Nephron (organoid): Measurements from ENCODE around the gene NPDC1.
"Not testable (repeated sequence)": the region's sequence is repeated elsewhere in the genome, so short reads cannot be mapped to it uniquely, and the experiment has no call there.

Source experiments
- H3K27ac Mint-ChIP-seq, 3 experiments: 2 replicates each; pipeline ENCODE4 v1.8.0; 2020; ENCODE audit warnings: mixed read lengths in 3 of 3, mild to moderate bottlenecking in 2 of 3, moderate library complexity in 1 of 3
- H3K27me3 Mint-ChIP-seq: 2 replicates; pipeline ENCODE4 v1.8.0; 2021; ENCODE audit warnings: low read depth, mild to moderate bottlenecking, moderate library complexity, mixed read lengths
- H3K36me3 Mint-ChIP-seq: 2 replicates; pipeline ENCODE4 v1.8.0; 2020; ENCODE audit warnings: low read depth, mixed read lengths
- H3K4me1 Mint-ChIP-seq: 2 replicates; pipeline ENCODE4 v1.8.0; 2020; ENCODE audit warnings: mixed read lengths
- H3K4me3 Mint-ChIP-seq, 3 experiments: 2 replicates each; pipeline ENCODE4 v1.8.0; 2020; ENCODE audit warnings: mild to moderate bottlenecking in 3 of 3, mixed read lengths in 3 of 3, moderate library complexity in 2 of 3
- H3K9me3 Mint-ChIP-seq: 2 replicates; pipeline ENCODE4 v1.8.0; 2020; ENCODE audit warnings: mixed read lengths
- TF ChIP-seq, protein P1 (sequence below), 3 experiments: fragments of 200-600 bp; sonication (generic); IDR thresholded peaks; one replicate each; pipeline ENCODE4 v1.5.0; 2021; ENCODE audit warnings: antibody characterized with exemption in 3 of 3; ENCODE audit not compliant: unreplicated experiment in 3 of 3

Gene NPDC1

DNA sequence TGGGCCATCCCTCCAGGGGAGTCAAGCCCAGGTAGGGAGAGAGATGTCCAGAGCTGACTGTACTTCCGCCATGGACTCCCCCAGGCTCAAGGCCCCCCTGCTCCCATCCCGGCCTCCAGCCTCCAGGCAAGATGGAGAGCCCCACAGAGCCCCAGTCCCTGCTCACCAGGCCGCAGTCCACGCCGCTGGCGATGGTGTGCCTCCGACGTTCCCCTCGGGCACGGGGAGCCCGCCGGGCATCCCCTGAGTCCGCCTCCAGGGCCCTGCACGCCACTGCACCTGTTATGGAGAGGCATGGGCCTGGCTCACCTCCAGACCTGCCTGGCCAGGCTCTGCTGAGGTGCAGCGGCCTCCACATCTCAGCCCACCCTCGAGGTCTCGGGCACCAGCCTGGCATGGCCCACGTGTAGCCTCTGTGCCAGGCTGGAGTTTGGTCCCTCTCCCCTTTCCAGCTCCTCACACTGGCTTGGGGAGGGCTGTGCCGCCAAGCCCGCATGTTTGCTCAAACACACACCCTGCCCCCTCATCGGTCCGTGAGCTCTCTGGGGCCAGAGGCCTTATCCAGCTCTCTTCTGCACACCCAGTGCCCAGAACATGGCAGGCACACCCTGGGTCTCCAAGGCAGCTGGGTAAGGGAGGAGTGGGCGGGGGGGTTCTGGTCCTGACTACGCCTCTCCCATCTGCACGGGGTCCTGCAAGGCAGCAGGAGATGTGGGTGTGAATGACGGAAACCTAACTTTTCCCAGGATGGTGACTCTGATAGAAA lies 20.3 kb upstream of the NPDC1 start:
- no peak overlapping the region for H3K27ac Mint-ChIP-seq
- TF ChIP-seq, protein P1, sequence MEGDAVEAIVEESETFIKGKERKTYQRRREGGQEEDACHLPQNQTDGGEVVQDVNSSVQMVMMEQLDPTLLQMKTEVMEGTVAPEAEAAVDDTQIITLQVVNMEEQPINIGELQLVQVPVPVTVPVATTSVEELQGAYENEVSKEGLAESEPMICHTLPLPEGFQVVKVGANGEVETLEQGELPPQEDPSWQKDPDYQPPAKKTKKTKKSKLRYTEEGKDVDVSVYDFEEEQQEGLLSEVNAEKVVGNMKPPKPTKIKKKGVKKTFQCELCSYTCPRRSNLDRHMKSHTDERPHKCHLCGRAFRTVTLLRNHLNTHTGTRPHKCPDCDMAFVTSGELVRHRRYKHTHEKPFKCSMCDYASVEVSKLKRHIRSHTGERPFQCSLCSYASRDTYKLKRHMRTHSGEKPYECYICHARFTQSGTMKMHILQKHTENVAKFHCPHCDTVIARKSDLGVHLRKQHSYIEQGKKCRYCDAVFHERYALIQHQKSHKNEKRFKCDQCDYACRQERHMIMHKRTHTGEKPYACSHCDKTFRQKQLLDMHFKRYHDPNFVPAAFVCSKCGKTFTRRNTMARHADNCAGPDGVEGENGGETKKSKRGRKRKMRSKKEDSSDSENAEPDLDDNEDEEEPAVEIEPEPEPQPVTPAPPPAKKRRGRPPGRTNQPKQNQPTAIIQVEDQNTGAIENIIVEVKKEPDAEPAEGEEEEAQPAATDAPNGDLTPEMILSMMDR (IDR thresholded peaks at IDR 0.05; ENCODE audit: unreplicated experiment in 3 of 3): no peak
- peaks cover 20% of the 10 kb centered on the region for H3K27me3 Mint-ChIP-seq
- peaks cover 6% of the 10 kb centered on the region for H3K4me1 Mint-ChIP-seq
- no peaks in the 10 kb centered on the region for H3K9me3 Mint-ChIP-seq
- H3K4me3 Mint-ChIP-seq: no peak overlapping the region
- no peaks in the 10 kb centered on the region for H3K36me3 Mint-ChIP-seq

DNA sequence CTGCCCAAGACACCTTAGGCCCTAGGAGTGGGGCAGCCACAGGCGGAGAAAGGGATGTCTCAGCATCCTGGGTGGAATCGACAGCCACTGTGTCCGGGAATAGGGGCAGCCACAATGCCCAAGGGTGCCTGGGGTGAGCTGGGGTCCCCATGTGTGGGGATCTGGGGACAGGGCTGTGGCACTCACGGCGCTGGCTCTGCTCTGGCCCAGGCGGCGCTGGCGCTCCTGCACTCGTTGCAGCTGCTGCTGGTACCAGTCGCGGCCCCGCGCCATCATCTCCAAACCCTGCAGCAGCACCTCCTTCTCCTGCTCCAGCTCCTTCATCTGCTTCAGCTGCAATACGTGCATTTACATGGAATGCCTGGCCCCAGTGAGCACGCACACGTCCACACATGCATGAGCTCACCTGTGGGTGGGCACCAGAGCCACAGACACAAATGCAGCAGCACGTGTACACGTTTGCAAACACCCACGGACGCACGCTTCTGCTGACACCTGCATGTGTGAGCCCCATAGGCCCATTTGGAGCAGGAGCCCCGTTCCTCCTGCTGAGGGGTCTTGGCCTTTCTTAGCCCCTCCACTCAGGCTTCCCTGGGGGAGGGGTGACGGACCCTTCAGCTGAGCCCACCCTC lies 19.5 kb upstream of the NPDC1 start:
- Mint-ChIP-seq H3K4me1 (no peaks in the 10 kb centered on the region), H3K36me3 (no peaks in the 10 kb centered on the region), H3K9me3 (no peaks in the 10 kb centered on the region), H3K27ac (no peak overlapping the region), H3K4me3 (no peak overlapping the region), H3K27me3 (peaks cover 20% of the 10 kb centered on the region)
- TF ChIP-seq, protein P1 (IDR thresholded peaks at IDR 0.05; ENCODE audit: unreplicated experiment in 3 of 3): no peak

DNA sequence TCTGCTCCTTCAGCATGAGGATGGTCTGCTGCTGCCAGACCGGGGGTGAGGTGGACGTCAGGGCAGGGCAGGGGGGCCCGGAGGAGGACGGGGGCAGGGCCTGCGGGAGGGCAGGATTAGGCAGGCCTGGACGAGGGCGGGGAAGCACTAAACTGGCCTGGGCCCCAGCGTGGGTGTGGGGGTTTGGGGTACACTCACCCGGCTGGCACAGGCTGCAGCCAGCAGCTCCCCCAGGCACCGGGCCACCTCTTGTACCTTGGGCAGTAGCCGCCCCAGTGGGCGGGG lies 18.8 kb upstream of the NPDC1 start:
- TF ChIP-seq, protein P1 (IDR thresholded peaks at IDR 0.05; ENCODE audit: unreplicated experiment in 3 of 3): no peak
- no peaks in the 10 kb centered on the region for H3K4me1 Mint-ChIP-seq
- H3K9me3 Mint-ChIP-seq: no peaks in the 10 kb centered on the region
- H3K36me3 Mint-ChIP-seq: no peaks in the 10 kb centered on the region
- H3K27me3 Mint-ChIP-seq: peaks cover 20% of the 10 kb centered on the region
- H3K27ac Mint-ChIP-seq: no peak overlapping the region
- no peak overlapping the region for H3K4me3 Mint-ChIP-seq

DNA sequence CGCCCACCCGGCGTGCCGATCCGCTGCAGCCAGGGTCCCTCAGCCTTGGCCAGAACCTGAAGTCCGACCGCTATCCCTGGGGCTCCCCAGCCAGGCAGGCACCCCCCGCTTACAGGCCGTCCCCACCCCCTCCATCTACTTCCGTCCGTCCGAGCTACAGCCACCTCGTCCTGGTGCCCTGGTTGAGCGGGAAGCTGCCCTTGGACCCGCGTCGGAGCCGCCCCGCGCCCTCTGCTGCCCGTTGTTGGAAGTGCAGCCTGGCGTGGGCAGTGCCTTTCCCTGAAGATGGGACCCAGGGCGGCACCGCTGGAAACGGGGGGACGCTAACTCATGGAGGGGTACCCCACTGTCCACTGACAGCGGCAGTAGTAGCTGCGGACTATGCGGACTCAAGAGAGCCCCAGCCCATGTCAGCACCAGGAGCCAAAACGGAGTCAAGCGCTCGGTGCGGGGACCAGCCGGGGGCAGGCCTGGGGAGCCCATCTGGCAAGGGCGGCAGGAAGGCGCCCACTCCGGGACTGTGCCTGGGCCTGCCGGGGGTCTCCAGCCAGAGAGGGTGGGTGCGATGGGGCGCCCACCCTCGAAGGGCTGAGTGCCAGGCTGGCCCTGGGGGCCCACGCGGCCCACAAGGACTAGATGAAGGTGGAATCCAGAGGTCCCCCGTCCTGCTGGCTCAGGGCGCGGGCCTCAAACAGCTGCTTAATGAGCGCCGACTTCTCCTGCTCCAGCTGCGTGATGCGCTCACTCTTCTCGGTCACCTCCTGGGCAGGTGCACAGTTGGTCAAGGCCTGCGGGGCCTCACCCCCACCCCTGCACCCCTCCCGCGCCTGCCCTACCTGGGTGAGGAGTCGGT lies 18.3 kb upstream of the NPDC1 start:
- Mint-ChIP-seq H3K27ac (no peak overlapping the region), H3K36me3 (no peaks in the 10 kb centered on the region), H3K27me3 (peaks cover 20% of the 10 kb centered on the region), H3K9me3 (no peaks in the 10 kb centered on the region), H3K4me1 (no peaks in the 10 kb centered on the region), H3K4me3 (no peak overlapping the region)
- TF ChIP-seq, protein P1 (IDR thresholded peaks at IDR 0.05; ENCODE audit: unreplicated experiment in 3 of 3): peak; percentile 93 to 96 (median 94)

DNA sequence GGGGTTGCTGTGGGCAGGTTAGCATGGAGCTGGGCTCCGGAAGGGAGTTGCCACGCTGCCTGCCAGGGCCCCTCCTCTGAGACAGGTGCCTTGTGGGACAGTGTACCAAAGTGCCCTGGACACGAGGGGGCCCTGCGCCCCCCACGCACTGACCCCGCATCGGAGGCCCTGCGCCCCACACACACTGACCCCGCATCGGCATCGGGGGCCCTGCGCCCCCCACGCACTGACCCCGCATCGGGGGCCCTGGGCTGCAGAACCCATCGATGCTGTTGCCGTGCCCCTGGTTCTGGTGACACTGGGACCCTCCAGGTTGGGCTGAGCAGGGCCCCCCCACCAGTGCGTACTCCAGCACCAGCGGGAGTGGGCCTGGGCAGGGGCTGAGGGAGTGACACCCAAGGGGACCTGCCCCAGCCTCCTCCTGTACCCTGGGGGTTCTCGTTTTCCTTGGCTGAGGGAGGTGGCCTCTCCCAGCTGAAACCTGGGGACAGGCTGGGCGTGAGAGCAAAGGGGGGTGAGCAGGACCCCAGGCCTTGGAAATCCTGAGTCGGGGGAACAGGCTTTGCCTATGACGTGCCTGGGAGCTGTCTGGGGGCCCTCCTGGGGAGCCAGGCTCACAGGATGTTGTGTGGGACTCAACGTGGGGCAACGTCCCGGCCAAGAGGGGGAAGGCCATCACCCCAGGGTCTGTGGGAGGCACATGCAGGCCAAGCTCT lies 17.5 kb upstream of the NPDC1 start:
- Mint-ChIP-seq H3K27ac (no peak overlapping the region), H3K4me3 (no peak overlapping the region), H3K9me3 (no peaks in the 10 kb centered on the region), H3K27me3 (peaks cover 28% of the 10 kb centered on the region), H3K4me1 (peaks cover 4% of the 10 kb centered on the region), H3K36me3 (no peaks in the 10 kb centered on the region)
- TF ChIP-seq, protein P1 (IDR thresholded peaks at IDR 0.05; ENCODE audit: unreplicated experiment in 3 of 3): no peak

DNA sequence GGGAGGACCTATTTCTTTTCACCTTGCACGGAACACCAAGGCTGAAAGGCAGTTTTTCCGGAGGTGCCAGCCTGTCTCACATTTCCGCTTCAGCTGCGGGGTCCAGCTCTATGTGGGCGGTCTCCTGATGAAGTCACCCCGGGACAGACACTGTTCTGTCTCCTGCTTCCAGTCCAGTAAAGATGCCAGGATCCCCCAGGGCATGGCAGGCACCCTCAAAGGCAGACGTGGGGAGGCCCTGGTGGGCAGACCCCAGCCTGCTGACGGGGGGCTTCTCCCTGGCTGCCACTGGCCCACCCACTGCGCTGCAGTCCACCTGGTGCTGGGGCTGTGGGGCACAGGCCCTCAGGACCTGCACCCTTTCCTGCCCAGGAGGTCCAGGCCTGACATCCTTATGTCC lies 16.8 kb upstream of the NPDC1 start:
- H3K4me1 Mint-ChIP-seq, H3K27ac Mint-ChIP-seq, H3K4me3 Mint-ChIP-seq, H3K9me3 Mint-ChIP-seq, H3K36me3 Mint-ChIP-seq: not testable (repeated sequence)
- H3K27me3 Mint-ChIP-seq: peaks cover 32% of the 10 kb centered on the region
